ENCODE results near the gene ABCC4. TPM values are rescaled to one million over a fixed set of nuclear protein-coding genes. Genes with fewer than 3 reads are reported as not detected.

ABCC4 gene
- total and polyA plus RNA-seq, 8 donors = 1.5 to 87.2 (median 29.7) TPM

DNA sequence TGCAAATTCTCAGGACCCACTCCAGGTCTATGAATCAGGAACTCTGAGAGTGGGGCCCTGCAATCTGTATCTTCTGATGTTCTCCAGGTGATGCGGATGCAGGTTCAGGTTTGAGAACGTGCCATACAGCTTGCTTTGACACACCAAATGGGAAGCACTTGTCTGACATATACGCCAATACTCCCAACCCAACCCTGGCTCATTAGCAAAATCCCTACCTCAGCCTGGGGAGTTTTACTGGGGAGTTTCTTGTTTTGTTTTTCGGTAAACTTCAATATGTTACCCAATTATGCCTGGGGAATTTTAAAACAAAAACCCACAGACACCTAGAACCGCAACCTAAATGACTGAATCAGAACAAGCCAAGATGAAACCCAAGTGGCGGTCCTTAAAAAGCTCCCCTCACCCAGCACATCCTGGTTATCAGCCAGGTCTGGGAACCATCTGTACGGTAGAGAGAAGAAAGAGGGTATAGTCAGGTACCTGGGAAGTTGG lies 41.2 kb downstream of the ABCC4 start:
- intact Hi-C loops (cut with DNase I; ENCODE audit: low total_unique reads) = no loop called here
- no peak overlapping the region for H3K4me3 ChIP-seq
- WGBS, 5 donors = 79 to 93% (median 87%) methylated on average over 7 of the region's 7 CpGs
- DNase-seq = no peak
- no peak overlapping the region for H3K27ac ChIP-seq
- no peaks in the 10 kb centered on the region for H3K27me3 ChIP-seq
- H3K9me3 ChIP-seq = no peaks in the 10 kb centered on the region
- H3K4me1 ChIP-seq = no peaks in the 10 kb centered on the region
- no peak for TF ChIP-seq EP300 (IDR thresholded peaks at IDR 0.05)
- TF ChIP-seq POLR2AphosphoS5 (IDR thresholded peaks at IDR 0.05) = no peak
- TF ChIP-seq, protein P1, sequence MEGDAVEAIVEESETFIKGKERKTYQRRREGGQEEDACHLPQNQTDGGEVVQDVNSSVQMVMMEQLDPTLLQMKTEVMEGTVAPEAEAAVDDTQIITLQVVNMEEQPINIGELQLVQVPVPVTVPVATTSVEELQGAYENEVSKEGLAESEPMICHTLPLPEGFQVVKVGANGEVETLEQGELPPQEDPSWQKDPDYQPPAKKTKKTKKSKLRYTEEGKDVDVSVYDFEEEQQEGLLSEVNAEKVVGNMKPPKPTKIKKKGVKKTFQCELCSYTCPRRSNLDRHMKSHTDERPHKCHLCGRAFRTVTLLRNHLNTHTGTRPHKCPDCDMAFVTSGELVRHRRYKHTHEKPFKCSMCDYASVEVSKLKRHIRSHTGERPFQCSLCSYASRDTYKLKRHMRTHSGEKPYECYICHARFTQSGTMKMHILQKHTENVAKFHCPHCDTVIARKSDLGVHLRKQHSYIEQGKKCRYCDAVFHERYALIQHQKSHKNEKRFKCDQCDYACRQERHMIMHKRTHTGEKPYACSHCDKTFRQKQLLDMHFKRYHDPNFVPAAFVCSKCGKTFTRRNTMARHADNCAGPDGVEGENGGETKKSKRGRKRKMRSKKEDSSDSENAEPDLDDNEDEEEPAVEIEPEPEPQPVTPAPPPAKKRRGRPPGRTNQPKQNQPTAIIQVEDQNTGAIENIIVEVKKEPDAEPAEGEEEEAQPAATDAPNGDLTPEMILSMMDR (IDR thresholded peaks at IDR 0.05) = no peak
- no peak for TF ChIP-seq POLR2A (IDR thresholded peaks at IDR 0.05)
- H3K36me3 ChIP-seq = no peaks in the 10 kb centered on the region

DNA sequence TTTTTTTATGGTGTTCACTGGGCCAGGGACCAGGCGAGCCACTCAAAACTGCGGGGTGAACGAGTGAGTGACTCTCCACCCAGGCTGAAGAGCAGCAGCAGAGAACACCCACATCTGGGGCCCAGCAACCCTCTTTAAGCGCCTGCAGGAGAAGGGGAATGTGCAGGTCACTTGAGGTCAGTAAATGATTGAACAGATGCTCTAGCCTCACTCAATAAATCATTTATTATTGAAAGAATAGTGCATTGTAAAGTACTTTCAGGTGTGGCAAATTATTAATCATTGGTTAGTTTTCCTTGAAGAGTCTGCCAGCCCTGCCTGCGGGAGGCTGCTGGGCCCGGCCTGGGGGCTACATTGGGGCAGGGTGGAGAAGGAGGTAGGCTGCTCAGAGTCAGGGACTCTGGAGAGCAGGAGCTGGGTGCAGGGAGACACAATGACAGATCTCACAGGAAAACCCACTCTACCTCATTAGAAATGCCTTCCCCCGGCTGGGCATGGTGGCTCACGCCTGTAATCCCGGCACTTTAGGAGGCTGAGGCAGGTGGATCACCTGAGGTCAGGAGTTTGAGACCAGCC lies 42.5 kb downstream of the ABCC4 start:
- no peak for TF ChIP-seq EP300 (IDR thresholded peaks at IDR 0.05)
- no peak for TF ChIP-seq POLR2A (IDR thresholded peaks at IDR 0.05)
- TF ChIP-seq, protein P1 (IDR thresholded peaks at IDR 0.05) = no peak
- no peak for TF ChIP-seq POLR2AphosphoS5 (IDR thresholded peaks at IDR 0.05)
- Histone ChIP-seq H3K36me3 (no peaks in the 10 kb centered on the region), H3K9me3 (no peaks in the 10 kb centered on the region), H3K27me3 (no peaks in the 10 kb centered on the region), H3K4me3 (no peak overlapping the region), H3K27ac (no peak overlapping the region), H3K4me1 (no peaks in the 10 kb centered on the region)
- 81 to 88% (median 85%) methylated on average over 9 of the region's 9 CpGs for WGBS, 5 donors
- no peak for DNase-seq
- intact Hi-C loops (cut with DNase I; ENCODE audit: low total_unique reads) = no loop called here

DNA sequence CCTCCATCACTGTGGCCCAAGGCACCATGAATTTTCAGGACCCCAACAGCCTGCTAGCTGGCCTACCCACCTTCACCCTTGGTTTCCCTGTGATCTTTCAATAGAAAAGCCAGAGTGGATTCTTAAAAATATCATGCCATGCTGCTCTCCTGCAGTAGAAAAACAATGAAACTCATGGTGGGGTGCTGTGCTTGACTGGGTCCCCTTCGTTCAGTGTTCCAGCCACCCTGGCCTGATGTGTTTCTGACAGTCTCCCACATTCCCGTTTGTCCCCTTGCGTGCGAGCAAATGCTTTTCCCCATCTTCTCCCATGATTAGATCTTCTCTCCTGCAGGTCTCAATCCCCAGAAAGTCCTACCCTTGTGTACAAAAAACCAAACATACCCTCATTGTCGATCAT lies 43.2 kb downstream of the ABCC4 start:
- Histone ChIP-seq H3K4me1 (no peaks in the 10 kb centered on the region), H3K27ac (no peak overlapping the region), H3K9me3 (no peaks in the 10 kb centered on the region), H3K36me3 (no peaks in the 10 kb centered on the region), H3K4me3 (no peak overlapping the region), H3K27me3 (no peaks in the 10 kb centered on the region)
- no peak for DNase-seq
- 93 to 98% (median 97%) methylated on average over 5 of the region's 5 CpGs for WGBS, 5 donors
- intact Hi-C loops (cut with DNase I; ENCODE audit: low total_unique reads) = no loop called here
- TF ChIP-seq EP300 (IDR thresholded peaks at IDR 0.05) (no peak), POLR2AphosphoS5 (IDR thresholded peaks at IDR 0.05) (no peak), POLR2A (IDR thresholded peaks at IDR 0.05) (no peak)
- TF ChIP-seq, protein P1 (IDR thresholded peaks at IDR 0.05) = no peak

DNA sequence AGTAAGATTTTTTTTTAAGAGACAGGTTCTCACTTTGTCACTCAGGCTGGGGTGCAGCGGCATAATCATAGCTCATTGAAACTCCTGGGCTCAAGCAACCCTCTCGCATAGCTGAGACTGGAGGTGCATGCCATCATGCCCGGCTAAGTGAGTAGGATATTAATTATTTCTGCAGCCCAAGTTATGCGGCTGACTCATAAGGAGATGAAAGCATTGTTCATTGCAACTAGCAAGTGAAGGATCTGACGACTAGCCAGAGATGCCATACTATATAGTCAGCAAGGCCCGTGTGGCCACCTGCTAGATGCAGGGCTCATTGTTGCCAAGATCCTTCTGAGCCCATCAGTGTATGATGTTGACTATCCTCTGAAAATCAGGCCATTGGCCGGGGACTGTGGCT lies 45.2 kb downstream of the ABCC4 start:
- intact Hi-C loops (cut with DNase I; ENCODE audit: low total_unique reads) = no loop called here
- no peaks in the 10 kb centered on the region for H3K36me3 ChIP-seq
- H3K27ac ChIP-seq = no peak overlapping the region
- H3K9me3 ChIP-seq = no peaks in the 10 kb centered on the region
- no peaks in the 10 kb centered on the region for H3K4me1 ChIP-seq
- DNase-seq = no peak
- H3K4me3 ChIP-seq = no peak overlapping the region
- WGBS, 5 donors = 83 to 92% (median 86%) methylated on average over 7 of the region's 7 CpGs
- no peak for TF ChIP-seq POLR2AphosphoS5 (IDR thresholded peaks at IDR 0.05)
- TF ChIP-seq, protein P1 (IDR thresholded peaks at IDR 0.05) = no peak
- TF ChIP-seq POLR2A (IDR thresholded peaks at IDR 0.05) = no peak
- TF ChIP-seq EP300 (IDR thresholded peaks at IDR 0.05) = no peak
- H3K27me3 ChIP-seq = no peaks in the 10 kb centered on the region

Data from stomach (tissue), 9 donors.